ENCODE data around the gene AAK1. TPM values are rescaled to one million over a fixed set of nuclear protein-coding genes. Genes with fewer than 3 reads are reported as not detected.
"Not testable (repeated sequence)": the region's sequence is repeated elsewhere in the genome, so short reads cannot be mapped to it uniquely, and the experiment has no call there.

Gene AAK1
- polyA plus RNA-seq, 4 donors, result 16.0 to 26.9 (median 20.8) TPM

- no peak for DNase-seq (ENCODE audit: low read depth in 4 of 4, low spot score in 2 of 4)
These were observed 214.6 kb downstream of the AAK1 start for GRCh38 chr2:69428981-69429380.

GRCh38 chr2:69424419-69424818 lies 219.1 kb downstream of the AAK1 start:
- no peak for DNase-seq (ENCODE audit: low read depth in 4 of 4, low spot score in 2 of 4)

GRCh38 chr2:69422198-69422597 lies 221.3 kb downstream of the AAK1 start:
- DNase-seq (ENCODE audit: low read depth in 4 of 4, low spot score in 2 of 4), result no peak

GRCh38 chr2:69419111-69419510 lies 224.4 kb downstream of the AAK1 start:
- DNase-seq (ENCODE audit: low read depth in 4 of 4, low spot score in 2 of 4), result not testable (repeated sequence)

- DNase-seq (ENCODE audit: low read depth in 4 of 4, low spot score in 2 of 4), result no peak
These were observed 227.4 kb downstream of the AAK1 start for GRCh38 chr2:69416147-69416546.

Other genes starting within 250 kb of the AAK1 start
- 10 to 100 TPM; 52.5 to 79.7 (median 60.3) TPM for gene NFU1, start 206.3 kb downstream of the AAK1 start, polyA plus RNA-seq (ENCODE audit: insufficient read length in 4 of 4)
- 100 to 1,000 TPM; 234 to 296 (median 249) TPM for gene ANXA4, start 98.4 kb upstream of the AAK1 start, polyA plus RNA-seq (ENCODE audit: insufficient read length in 4 of 4)
- gene GMCL1, start 185.9 kb upstream of the AAK1 start, polyA plus RNA-seq (ENCODE audit: insufficient read length in 4 of 4), result 10 to 100 TPM; 27.4 to 42.1 (median 30.0) TPM

All from left renal cortex interstitium (tissue), 4 donors.